COR-L47 (cell line): ENCODE measurements around the gene MCAM.

Source experiments
- DNase-seq: peaks from one replicate; lab custom pipeline; 2025; lab: John Stamatoyannopoulos, UW

MCAM gene

GRCh38 chr11:119316729-119317591 lies at the start of gene MCAM:
TSS of gene MCAM (minus strand) at chr11:119317130. CDS start at chr11:119317101, 29 bp downstream.
- DNase-seq = no peak

DNA sequence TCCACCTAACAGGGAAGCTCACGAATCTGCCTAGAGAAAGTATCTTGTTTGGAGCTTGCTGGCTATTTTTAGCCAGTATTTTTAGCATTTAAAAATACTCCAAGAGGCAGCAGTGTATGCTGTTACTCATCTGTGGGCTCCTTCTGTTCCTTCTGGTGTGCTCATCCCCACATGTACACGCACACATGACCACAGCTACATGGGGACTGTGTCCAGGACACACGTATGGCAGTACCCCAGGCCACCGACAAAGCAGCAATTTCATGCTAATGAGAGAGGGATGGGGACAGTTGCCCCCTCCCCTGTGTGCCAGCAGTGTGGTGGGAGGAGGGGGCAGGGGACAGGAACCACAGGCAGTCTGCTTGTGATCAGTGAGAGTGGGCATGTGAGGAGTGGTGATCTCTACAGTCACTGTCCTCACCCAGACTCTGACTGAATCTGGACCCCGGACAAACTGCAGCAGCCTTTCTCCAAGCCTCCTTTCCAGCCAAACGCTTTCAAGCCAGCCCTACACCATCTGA lies 48.2 kb upstream of the MCAM start:
- DNase-seq = no peak

GRCh38 chr11:119363851-119364590 lies 47.1 kb upstream of the MCAM start:
- DNase-seq = no peak

DNA sequence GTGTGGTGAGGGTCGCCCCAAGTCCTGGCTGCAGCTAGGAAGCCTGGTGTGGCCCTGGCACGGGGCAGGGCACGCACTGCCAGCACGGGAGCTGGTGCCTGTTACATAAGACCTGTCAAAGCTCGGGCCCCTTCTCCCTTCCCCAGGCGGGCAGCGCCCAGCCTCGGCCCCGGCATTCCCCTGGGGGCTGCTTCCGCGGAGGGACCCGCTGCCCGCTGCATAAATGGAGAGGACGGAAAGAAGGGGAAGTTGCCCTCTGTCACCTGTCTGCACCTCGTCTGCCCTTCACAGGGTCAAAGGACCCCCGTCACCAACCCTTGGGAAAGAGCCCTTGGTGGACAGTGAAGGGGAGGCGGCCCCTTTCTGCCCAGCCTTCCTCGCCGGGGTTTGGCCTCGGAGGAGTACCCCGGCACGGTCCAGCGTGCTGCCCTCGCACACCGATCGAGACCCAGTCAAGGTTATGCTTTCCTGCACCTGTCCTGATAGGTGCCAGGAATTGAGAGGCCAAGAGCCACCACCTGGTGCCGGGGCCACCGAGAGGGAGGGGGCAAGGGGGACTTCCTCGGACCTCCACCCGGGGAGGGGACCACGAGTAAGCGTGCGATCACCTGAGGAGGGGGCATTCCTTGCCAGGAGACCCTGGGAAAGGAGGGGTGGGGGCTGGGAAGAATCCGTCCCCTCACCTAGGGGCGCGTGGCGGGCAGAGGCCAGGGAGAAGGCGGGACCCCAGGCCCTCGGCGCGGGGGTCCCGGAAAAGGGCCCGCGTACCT lies 46.3 kb upstream of the MCAM start:
- DNase-seq = no peak

- DNase-seq = no peak
Measured at GRCh38 chr11:119362741-119363080, 45.8 kb upstream of the MCAM start.

DNA sequence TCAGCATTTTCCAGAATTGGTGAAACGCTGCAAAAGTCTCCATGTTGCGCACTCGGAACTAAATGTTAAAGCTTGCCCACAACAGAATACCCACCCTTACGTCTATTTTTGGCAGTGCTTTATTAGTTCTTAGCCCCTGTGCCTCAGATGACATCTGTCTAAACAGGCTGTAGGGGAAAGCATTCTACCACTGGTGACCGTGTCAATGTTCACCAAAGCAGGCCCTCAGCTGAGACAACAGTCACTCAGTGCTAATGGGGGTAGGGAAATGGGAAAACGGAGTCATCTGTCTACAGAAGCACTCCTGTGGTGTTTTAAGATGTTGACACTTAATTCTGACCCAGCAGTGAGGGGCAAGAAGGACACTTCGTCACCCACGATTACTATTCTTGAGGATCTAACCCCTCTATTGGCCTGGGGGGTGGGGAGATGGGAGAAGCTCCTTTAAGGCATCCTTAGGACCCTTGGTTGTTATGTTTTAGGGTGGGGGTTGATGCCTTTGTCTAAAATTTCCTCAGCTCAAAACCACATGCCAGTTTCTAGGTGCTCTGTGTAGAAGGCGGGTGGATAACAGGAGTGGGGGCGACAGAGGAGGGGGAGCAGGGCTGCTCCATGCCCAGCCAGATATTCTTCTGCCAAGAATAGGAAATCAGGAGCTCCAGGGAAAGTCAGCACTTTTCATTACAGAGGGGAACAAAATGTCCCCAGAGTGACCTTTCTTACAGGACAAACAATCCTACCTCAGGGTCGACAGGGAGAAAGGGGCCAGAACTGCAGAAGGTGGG lies 45.2 kb upstream of the MCAM start:
- no peak for DNase-seq

DNA sequence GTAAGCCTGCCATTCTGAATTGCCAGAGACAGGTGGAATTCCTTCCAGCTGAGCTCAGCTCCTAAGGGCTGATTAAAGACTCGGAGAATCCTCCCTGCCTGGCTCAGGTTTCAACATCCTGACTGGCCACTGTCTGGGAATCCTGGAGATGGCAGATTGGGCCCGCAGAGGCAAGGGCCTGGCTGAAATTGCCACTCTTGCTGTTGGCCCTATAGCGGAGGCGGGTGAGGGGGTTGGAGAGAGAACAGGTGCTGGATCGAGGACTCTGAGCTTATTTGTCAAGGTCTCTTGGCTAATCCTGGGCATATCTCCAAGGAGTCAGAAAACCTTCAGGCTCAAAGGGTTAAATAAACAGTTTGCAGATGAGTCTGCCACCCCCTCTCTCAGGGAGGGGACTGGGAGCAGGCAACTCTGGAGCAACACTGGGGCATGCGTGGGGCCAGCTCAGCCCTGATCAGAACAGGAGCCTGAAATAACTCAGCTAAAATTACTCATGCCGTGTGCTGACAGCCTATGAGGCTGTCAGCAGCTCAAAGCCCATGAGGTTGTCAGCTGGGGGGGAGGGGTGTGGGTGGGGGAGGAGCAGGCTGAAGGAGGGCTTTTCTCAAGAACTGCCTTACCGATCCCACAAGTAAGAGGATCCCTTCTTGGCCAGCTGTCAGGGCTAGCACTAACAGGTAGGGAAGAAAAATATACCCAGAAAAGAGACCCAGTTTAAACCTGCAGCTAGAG lies 44.3 kb upstream of the MCAM start:
- peak; percentile 36 for DNase-seq

GRCh38 chr11:119359365-119360214 lies 42.7 kb upstream of the MCAM start:
- DNase-seq = no peak

- no peak for DNase-seq
Measured at GRCh38 chr11:119357074-119357473, 40.1 kb upstream of the MCAM start.

- DNase-seq = peak; percentile 36
Measured at GRCh38 chr11:119356349-119357031, 39.6 kb upstream of the MCAM start.

GRCh38 chr11:119355091-119355843 lies 38.3 kb upstream of the MCAM start:
- no peak for DNase-seq

GRCh38 chr11:119352857-119353260 lies 35.9 kb upstream of the MCAM start:
- peak; percentile 83 for DNase-seq

- no peak for DNase-seq
Measured at GRCh38 chr11:119351232-119351631, 34.3 kb upstream of the MCAM start.

DNA sequence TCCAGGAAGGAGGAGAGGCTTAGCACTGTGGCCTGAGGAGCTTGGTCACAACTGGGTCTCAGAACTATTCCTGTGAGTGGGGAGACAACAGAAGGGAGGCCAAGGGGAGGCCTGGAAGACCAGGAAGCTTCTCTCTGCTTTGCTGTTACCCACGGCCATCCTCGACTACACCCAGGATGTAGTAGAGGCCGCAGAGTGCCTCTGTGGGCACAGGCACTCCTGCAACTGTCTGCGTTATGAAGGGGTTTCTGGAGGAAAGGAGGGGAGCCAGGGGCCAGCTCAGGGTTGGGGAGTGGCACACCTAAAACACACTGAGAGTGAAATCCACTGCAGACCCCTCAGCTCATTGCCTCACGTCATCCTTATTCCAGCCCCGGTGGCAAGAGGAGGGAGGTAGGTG lies 33.4 kb upstream of the MCAM start:
- no peak for DNase-seq

DNA sequence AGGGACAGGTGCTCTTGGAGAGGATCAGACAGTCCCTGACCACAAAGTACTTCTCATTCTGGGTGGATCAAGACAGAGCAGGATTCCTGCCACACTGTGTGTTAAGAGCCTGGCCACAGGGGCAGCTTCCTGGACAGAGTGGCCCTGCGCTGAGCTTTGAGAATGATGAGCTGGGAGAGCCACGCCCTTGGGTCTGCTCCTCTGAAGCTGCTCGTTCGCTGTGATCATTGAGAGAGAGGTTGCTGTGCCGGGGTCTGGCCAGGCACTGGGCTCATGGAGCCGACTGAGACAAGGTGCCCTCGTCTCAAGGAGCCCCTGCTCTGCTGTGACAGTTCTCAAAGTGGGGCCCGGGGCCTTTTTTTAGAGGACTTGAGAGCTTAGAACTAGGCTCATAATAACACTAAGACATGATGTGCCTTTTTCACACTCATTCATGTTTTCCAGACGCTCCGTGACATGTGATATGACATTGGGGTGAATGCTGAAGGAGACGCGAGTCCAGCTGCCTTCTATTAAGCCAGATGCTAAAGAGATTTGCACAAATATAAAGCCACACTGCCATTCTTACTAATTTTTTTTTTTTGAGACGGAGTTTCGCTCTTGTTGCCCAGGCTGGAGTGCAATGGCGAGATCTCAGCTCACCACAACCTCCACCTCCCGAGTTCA lies 31.1 kb upstream of the MCAM start:
- DNase-seq = no peak

DNA sequence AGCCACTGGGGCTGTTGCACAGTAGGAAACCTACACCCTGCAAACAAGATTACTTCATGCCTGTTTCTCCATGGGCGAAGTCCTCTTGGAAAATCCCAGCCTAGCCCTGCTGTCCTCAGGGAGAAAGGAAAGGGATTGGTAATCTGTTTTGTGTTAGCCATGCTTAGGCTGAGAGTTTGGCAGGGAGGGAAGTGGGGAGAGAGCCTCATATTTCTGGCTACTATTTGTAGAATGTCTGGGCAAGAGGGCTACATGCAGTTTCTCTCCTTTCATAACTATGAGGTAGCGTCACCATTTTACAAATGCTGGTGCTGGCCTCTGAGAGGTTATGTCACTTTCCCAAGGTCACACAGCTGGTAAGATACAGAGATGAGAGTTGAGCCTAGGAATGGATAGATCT lies 30.3 kb upstream of the MCAM start:
- DNase-seq = no peak

- no peak for DNase-seq
Measured at GRCh38 chr11:119346605-119347004, 29.7 kb upstream of the MCAM start, which contains the start of gene MFRP. TSS of gene MFRP (minus strand) at chr11:119346705. CDS start at chr11:119346513, 192 bp downstream.

GRCh38 chr11:119345685-119346084 lies 28.8 kb upstream of the MCAM start:
- DNase-seq = no peak
